GM21619 (cell line): ENCODE measurements around the gene LANCL2.

Experiments
- ATAC-seq: cut with Tn5 transposase; IDR thresholded peaks from one replicate; pipeline ENCODE4 v1.9.1; 2021; ENCODE audit not compliant: unreplicated experiment

LANCL2 gene

DNA sequence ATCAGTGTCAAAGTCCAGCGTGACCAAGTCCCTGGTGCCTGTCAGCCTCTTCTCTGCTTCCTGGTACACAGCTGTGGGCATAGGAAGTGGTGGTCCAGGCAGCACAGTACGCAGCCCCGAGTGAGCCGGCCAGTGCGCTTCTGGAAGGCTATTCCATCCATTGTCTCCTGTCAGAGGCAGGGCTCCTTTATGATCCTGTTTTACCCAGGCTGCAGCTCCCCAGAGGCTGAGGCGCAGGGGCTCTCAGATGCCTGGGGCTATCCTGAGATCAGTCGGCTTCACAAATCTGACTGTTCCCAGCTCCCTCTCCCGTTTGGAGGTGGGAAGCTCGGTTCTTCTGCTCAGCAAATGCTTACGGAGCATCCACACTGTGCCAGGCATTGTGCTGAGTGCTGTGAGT is 70.3 kb downstream of the LANCL2 start:
- ATAC-seq: no peak

DNA sequence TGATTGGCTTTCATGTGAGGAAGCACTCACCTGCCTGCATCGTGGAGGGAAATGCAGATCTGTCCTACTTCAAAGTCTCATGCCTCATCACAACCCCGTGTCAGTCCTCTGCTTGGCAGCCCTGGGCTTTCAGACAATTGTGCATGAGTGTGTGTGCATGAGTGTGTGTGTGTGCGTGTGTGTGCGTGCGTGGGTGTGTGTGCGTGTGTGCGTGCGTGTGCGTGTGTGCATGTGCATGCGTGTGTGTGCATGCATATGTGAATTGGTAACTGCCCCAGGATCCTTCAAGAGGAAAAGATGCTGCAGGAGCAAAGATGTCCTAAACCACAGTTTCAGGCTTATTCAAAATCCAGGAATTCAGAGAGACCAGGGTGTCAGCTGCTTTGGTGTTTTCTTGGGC is 71.3 kb downstream of the LANCL2 start:
- ATAC-seq: no peak

DNA sequence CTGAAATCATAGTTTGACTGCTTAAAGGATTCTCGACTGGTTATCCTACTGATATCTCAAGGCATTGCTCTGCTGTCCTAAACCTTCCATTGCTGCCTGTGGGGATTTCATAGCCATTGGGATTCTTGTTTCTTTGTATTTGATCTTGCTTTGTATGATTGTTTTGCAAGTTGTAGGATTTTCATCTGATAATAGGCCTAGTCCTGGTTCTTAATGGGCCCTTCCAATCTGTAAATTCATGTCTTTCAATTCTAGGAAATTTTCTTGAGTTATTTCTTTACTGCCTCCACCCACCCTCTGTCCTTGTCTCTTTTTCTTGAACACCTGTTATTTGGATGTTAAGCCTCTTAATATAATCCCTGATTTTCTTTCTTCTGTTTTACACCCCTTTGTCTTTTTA is 72.2 kb downstream of the LANCL2 start:
- no peak for ATAC-seq

- ATAC-seq: no peak
Observed at GRCh38 chr7:55438085-55438756, 73.1 kb downstream of the LANCL2 start.

- no peak for ATAC-seq
Observed at GRCh38 chr7:55438757-55439525, 73.8 kb downstream of the LANCL2 start.

DNA sequence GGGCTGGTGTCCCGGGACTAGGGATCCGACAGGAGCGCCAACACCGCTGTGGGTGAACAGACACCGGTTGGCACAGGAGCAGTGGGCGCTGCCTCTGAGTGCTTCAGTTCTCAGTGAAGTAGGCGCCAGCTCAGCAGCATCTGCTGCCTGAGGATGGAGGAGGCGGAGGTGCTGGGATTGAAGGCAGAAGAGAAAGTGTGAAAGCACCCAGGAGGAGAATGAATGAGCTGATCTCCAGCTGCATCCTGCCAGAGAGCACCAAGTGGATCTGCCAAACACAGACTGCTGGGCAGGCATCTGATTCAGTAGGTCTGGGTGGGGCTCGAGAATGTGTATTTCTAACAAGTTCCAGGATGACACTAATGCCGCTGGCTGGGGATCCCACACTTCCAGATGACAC is 74.5 kb downstream of the LANCL2 start:
- no peak for ATAC-seq

- no peak for ATAC-seq
Observed at GRCh38 chr7:55440040-55440690, 75.0 kb downstream of the LANCL2 start.

DNA sequence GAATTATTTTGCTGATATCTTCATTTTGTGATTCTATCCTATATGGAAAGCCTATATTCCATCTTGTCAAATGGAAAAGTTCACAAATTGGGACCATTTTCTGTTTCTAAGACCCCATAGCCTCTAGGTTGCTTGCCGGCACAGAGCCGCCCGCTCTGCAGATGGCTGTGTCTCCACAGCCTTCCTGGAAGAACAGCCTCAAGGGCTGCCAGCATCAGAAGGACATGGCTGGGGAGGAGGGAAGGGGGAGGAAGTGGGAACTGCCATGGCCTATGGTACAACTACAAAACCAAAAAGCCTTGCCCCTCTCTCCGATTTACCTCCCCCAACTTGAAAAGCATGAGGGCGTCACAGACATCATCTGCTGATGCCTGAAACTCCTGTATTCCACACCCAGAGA is 75.9 kb downstream of the LANCL2 start:
- ATAC-seq: no peak

- no peak for ATAC-seq
Observed at GRCh38 chr7:55441774-55442522, 76.8 kb downstream of the LANCL2 start.

DNA sequence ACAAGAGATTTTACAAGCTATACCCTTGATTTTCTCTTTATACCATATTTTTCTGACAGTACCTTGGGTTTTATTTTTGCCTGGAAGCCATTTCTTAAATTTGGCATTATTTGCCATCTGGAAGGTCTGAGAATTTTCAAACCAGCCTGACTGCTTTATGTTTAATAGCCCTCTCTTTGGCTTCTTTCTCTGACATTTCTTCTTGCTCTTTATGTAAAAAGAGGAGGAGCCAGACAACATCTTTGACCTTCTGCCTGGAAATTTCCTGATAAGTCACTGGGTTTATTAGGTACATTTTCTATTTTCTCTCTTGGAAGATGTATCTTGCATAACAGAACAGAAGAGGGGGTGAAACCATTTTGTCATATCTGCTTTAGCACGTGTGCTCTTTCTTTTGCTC is 79.6 kb downstream of the LANCL2 start:
- no peak for ATAC-seq

GRCh38 chr7:55448526-55448925 is 83.4 kb downstream of the LANCL2 start:
- ATAC-seq: no peak

DNA sequence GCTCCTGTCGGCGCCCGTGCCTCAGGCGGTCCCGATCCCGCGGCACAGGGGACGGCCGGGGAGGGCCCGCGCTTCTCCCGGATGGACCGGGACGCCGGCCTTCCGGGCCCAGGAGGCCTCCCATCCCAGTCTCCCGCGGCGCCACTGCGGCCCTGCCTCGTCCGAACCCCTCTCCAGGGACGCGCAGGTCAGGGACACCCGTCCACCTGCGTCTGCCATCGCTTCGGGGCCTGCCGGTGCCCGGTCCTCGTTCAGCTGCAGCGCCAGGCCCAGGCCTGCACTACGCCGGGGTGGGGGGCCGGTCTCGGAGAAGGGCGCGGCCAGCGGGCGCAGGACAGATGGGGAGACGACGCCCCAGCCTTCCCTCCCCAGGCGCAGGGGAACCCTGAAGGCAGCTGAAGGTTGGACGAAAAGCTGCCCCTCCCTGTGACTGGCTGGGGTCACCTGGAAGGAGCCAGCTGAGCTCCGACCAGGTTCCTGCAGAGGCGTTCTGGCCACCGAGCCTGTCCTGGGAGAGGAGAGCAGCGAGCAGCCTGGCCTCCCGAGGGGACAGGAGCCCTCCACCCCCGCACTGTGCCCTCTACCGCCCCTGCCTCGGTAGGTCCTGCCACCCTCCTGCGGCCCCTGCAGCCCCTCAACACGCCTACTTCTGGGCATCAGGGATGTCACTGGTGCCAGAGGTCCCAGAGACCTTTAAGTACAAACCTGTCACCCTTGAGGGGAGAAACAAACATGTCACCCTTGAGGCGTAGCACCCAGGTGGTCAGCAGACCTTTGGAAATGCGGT is 84.3 kb downstream of the LANCL2 start:
- no peak for ATAC-seq

DNA sequence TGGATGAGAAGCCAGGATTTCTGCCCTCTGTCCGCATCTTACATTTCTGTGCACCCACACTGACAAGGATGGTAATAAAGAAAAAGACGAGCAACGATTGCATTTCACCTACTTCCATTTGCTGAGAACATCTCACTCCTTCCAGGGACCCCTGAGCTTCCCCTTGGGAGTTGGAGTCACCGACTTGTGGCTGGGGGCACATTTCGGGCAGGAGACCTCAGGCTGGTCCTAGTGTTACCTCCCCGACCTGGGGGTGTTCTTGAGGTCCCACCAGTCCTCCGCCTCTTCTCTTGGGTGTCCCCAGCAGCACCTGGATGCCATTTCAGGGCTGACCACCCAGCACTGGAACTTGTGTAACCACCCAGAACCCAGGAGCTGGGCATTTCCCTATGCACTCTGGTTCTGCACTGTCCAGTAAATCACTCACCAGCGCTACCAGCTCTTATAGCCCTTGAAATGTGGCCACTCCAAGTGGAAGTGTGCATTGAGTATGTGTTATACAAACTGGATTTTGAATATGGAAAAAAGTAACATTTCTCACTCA is 84.9 kb downstream of the LANCL2 start:
- no peak for ATAC-seq

- no peak for ATAC-seq
Observed at GRCh38 chr7:55452971-55453370, 87.8 kb downstream of the LANCL2 start.

- no peak for ATAC-seq
Observed at GRCh38 chr7:55457801-55458200, 92.7 kb downstream of the LANCL2 start.

GRCh38 chr7:55458351-55458750 is 93.2 kb downstream of the LANCL2 start:
- ATAC-seq: no peak

GRCh38 chr7:55463686-55464262 is 98.6 kb downstream of the LANCL2 start:
- no peak for ATAC-seq

DNA sequence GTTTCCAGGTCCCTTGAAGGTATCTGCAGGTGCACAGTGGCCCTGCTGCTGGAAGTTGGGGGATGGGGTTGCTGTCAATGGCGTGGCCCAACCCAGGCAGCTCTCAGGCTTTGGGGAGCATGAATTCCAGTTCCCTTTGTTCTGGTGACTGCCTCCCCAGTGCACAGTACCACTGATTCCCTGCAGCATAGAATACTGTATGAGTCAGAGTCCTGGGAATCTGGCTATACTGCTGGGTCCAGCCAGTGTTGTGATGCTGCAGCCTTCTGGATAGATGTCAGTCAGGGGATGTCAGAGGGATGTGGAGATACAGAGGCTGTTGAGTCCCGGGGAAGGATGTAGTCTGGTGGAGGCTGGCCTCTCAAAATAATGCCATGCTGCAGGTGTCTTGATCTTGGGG is 99.3 kb downstream of the LANCL2 start:
- ATAC-seq: no peak

GRCh38 chr7:55465691-55466090 is 100.6 kb downstream of the LANCL2 start:
- no peak for ATAC-seq

GRCh38 chr7:55467047-55467593 is 102.0 kb downstream of the LANCL2 start:
- no peak for ATAC-seq
